ENCODE data around the gene MAVS. TPM values are rescaled to one million over a fixed set of nuclear protein-coding genes. Genes with fewer than 3 reads are reported as not detected.

The MAVS gene
- total RNA-seq, 2 experiments from 2014 or later: 13.6 to 14.7 TPM

DNA sequence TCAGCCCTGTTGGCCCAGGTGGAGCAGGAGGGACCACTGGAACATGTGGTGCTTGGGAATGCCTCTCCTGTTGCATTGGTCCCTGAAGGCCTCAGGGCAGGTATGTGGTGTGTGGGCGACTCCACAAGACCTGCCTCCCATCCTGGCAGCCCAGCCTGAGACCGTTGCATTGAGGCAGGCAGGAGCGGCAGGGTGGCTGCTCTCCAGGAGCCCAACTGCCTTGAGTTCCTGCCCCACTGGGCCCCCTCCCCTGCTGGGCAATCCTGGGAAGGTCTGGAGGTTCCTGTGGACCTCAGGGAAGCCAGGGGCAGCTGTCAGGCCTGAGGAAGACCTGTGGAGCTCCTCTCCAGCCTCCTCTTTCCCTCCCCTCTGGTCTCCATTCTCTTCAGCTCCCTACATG is 19.8 kb downstream of the MAVS start:
- POLR2A ChIA-PET: no interaction called here
- TF ChIP-seq, protein P1, sequence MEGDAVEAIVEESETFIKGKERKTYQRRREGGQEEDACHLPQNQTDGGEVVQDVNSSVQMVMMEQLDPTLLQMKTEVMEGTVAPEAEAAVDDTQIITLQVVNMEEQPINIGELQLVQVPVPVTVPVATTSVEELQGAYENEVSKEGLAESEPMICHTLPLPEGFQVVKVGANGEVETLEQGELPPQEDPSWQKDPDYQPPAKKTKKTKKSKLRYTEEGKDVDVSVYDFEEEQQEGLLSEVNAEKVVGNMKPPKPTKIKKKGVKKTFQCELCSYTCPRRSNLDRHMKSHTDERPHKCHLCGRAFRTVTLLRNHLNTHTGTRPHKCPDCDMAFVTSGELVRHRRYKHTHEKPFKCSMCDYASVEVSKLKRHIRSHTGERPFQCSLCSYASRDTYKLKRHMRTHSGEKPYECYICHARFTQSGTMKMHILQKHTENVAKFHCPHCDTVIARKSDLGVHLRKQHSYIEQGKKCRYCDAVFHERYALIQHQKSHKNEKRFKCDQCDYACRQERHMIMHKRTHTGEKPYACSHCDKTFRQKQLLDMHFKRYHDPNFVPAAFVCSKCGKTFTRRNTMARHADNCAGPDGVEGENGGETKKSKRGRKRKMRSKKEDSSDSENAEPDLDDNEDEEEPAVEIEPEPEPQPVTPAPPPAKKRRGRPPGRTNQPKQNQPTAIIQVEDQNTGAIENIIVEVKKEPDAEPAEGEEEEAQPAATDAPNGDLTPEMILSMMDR (IDR thresholded peaks at IDR 0.05): no peak
- peaks cover 4% of the 10 kb centered on the region for H3K4me1 Mint-ChIP-seq (ENCODE audit: low read depth)
- H3K27me3 Mint-ChIP-seq: no peaks in the 10 kb centered on the region
- no peaks in the 10 kb centered on the region for H3K9me3 Mint-ChIP-seq
- DNase-seq (no peak), ATAC-seq (ENCODE audit: poor library complexity) (no peak)
- Histone ChIP-seq H3K4me3 (ENCODE audit: low read length) (no peak overlapping the region), H3K9me3 (ENCODE audit: control insufficient read depth in 1 of 2, insufficient read depth in 1 of 2, low read length in 2 of 2) (peaks cover 0 to 5% of the 10 kb centered on the region in 2 experiments), H3K4me1 (ENCODE audit: insufficient read depth, low read length) (no peaks in the 10 kb centered on the region), H3K36me3 (ENCODE audit: insufficient read depth, low read length) (peaks cover 59% of the 10 kb centered on the region), H3K27ac (ENCODE audit: low read depth in 1 of 2, low read length in 2 of 2) (no peak overlapping the region), H3K27me3 (ENCODE audit: control insufficient read depth in 1 of 2, insufficient read depth in 2 of 2, low read length in 2 of 2) (no peaks in the 10 kb centered on the region)
- H3K36me3 Mint-ChIP-seq (ENCODE audit: low read depth): peaks cover 60% of the 10 kb centered on the region
- CTCF ChIA-PET: interaction anchor here (0.8 to 1.2 kb wide), 2 partner anchors 11 to 32 kb away, joined by 3 read pairs; no protein-coding TSS in a partner anchor
- intact Hi-C loops (cut with DNase I, micrococcal nuclease): no loop called here
- H3K27ac Mint-ChIP-seq: no peak overlapping the region
- no peak overlapping the region for H3K4me3 Mint-ChIP-seq

DNA sequence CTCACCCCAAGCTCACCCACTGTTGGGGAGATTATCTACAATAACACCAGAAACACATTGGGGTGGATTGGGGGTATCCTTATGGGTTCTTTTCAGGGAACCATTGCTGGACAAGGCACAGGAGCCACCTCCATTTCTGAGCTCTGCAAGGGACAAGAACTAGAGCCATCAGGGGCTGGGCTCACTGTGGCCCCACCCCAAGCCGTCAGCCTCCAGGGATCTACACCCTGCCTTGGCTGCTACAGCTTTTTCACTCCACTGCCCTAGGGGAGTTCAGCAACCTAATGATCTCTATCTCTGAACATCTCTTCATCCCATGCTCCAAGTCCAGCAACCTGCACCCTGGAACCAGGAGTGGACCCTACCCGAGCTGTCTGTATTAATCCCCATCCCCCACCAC is 21.2 kb downstream of the MAVS start:
- Histone ChIP-seq H3K9me3 (ENCODE audit: control insufficient read depth in 1 of 2, insufficient read depth in 1 of 2, low read length in 2 of 2) (no peaks in the 10 kb centered on the region), H3K27me3 (ENCODE audit: control insufficient read depth in 1 of 2, insufficient read depth in 2 of 2, low read length in 2 of 2) (no peaks in the 10 kb centered on the region), H3K4me1 (ENCODE audit: insufficient read depth, low read length) (no peaks in the 10 kb centered on the region), H3K36me3 (ENCODE audit: insufficient read depth, low read length) (peaks cover 49% of the 10 kb centered on the region), H3K4me3 (ENCODE audit: low read length) (no peak overlapping the region), H3K27ac (ENCODE audit: low read depth in 1 of 2, low read length in 2 of 2) (no peak overlapping the region)
- ChIA-PET CTCF (interaction anchor here (1.6 kb wide), 1 partner anchor 13 kb away, joined by 6 read pairs; no protein-coding TSS in a partner anchor), POLR2A (no interaction called here)
- H3K36me3 Mint-ChIP-seq (ENCODE audit: low read depth): peaks cover 54% of the 10 kb centered on the region
- DNase-seq (no peak), ATAC-seq (ENCODE audit: poor library complexity) (no peak)
- no peaks in the 10 kb centered on the region for H3K9me3 Mint-ChIP-seq
- no peaks in the 10 kb centered on the region for H3K27me3 Mint-ChIP-seq
- intact Hi-C loops (cut with DNase I, micrococcal nuclease): no loop called here
- TF ChIP-seq, protein P1 (IDR thresholded peaks at IDR 0.05): no peak
- peaks cover 6% of the 10 kb centered on the region for H3K4me1 Mint-ChIP-seq (ENCODE audit: low read depth)
- no peak overlapping the region for H3K4me3 Mint-ChIP-seq
- H3K27ac Mint-ChIP-seq: peak overlapping the region; percentile 24

DNA sequence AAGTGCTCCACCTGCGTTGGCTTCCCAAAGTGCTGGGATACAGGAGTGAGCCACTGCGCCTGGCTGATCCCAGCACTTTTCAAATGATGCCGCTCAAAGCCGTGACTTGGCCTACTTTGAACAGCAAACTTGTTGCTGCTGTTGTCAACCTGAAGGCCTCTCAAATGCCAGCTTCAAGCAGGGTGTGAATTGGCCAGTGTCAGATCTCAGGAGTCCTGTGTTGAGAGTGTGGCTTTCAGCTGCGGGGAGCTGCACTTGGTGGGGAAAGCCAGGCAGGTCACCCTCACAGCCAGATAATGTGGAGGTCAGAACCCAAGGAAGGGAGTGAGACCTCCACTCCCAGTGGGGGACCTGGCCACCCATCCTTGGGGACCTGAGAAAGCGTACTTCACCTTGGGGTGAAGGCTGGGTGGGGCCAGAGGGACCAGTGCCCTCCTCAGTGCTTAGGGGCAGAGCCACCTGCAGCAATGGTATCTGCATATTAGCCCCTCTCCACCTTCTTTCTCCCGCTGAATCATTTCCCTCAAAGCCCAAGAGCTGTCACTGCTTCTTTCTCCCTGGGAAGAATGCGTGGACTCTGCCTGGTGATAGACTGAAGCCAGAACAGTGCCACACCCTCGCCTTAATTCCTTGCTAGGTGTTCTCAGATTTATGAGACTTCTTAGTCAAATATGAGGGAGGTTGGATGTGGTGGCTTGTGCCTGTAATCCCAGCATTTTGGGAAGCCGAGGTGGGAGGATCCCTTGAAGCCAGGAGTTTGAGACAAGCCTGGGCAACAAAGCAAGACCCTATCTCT is 23.4 kb downstream of the MAVS start:
- Mint-ChIP-seq H3K27me3 (no peaks in the 10 kb centered on the region), H3K36me3 (ENCODE audit: low read depth) (peaks cover 50% of the 10 kb centered on the region), H3K4me1 (ENCODE audit: low read depth) (peaks cover 7% of the 10 kb centered on the region), H3K9me3 (no peaks in the 10 kb centered on the region), H3K27ac (no peak overlapping the region), H3K4me3 (no peak overlapping the region)
- intact Hi-C loops (cut with DNase I, micrococcal nuclease): no loop called here
- H3K27ac ChIP-seq (ENCODE audit: low read depth in 1 of 2, low read length in 2 of 2): no peak overlapping the region
- no peak for ATAC-seq (ENCODE audit: poor library complexity)
- H3K36me3 ChIP-seq (ENCODE audit: insufficient read depth, low read length): peaks cover 38% of the 10 kb centered on the region
- H3K4me1 ChIP-seq (ENCODE audit: insufficient read depth, low read length): peaks cover 2% of the 10 kb centered on the region
- TF ChIP-seq, protein P1 (IDR thresholded peaks at IDR 0.05): no peak
- no peaks in the 10 kb centered on the region for H3K9me3 ChIP-seq (ENCODE audit: control insufficient read depth in 1 of 2, insufficient read depth in 1 of 2, low read length in 2 of 2)
- POLR2A ChIA-PET: no interaction called here
- no peak for DNase-seq
- CTCF ChIA-PET: interaction anchor here (0.5 kb wide), 1 partner anchor 222 kb away, joined by 3 read pairs; no protein-coding TSS in a partner anchor
- H3K4me3 ChIP-seq (ENCODE audit: low read length): no peak overlapping the region
- no peaks in the 10 kb centered on the region for H3K27me3 ChIP-seq (ENCODE audit: control insufficient read depth in 1 of 2, insufficient read depth in 2 of 2, low read length in 2 of 2)

Measured in CD4-positive, alpha-beta T cell (primary cell).